ENCODE data around the gene ANAPC7.
A peak's percentile ranks its signal among the peaks of the same experiment; 100 is the strongest.
"Not testable (repeated sequence)": the region's sequence is repeated elsewhere in the genome, so short reads cannot be mapped to it uniquely, and the experiment has no call there.

Gene ANAPC7, protein sequence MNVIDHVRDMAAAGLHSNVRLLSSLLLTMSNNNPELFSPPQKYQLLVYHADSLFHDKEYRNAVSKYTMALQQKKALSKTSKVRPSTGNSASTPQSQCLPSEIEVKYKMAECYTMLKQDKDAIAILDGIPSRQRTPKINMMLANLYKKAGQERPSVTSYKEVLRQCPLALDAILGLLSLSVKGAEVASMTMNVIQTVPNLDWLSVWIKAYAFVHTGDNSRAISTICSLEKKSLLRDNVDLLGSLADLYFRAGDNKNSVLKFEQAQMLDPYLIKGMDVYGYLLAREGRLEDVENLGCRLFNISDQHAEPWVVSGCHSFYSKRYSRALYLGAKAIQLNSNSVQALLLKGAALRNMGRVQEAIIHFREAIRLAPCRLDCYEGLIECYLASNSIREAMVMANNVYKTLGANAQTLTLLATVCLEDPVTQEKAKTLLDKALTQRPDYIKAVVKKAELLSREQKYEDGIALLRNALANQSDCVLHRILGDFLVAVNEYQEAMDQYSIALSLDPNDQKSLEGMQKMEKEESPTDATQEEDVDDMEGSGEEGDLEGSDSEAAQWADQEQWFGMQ

DNA sequence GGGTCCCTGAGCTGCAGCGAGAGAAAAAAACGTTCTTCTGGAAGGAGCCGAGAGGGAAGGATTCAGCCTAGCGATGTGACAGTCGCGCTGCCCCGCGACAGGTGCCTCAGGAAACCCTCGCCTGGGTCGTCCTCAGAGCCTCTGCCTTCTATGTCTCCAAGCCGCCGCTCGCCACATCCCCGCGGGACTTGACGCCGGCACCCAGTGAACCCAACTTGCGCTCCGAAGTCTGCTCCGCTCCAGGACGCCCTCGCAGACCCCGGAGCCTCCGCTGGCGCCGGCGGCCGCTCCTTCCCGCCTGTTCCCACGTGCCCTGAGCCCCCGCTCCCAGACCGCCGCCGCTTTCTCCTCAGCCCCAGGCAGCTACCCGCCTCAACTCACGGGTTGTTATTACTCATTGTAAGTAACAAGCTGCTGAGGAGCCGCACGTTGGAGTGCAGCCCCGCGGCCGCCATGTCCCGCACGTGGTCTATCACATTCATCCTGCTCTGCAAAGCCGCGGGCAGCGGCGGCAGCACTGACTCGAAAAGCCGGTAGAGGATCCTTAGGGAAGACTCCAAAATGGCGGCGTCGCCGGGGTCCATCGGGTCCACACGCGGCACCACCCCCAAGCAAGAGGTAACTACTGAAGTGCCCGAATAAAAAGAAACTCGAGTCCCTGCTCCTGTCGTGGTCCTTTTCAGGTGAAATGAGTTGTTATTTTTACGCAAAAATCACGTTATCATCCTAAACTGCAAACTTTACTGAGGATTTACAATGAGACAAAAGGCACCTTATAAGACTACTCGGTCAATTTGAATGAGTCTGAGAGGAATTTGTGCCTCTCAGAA lies at the start of gene ANAPC7:
Gene ANAPC7, minus strand, starts transcription at position 563 of the 830 bp plus-strand sequence. Its CDS starts 81 bp downstream, at position 482.
- DNase-seq, result peak; percentile 92

GRCh38 chr12:110451263-110451662 lies 47.8 kb upstream of the ANAPC7 start:
- DNase-seq, result no peak

DNA sequence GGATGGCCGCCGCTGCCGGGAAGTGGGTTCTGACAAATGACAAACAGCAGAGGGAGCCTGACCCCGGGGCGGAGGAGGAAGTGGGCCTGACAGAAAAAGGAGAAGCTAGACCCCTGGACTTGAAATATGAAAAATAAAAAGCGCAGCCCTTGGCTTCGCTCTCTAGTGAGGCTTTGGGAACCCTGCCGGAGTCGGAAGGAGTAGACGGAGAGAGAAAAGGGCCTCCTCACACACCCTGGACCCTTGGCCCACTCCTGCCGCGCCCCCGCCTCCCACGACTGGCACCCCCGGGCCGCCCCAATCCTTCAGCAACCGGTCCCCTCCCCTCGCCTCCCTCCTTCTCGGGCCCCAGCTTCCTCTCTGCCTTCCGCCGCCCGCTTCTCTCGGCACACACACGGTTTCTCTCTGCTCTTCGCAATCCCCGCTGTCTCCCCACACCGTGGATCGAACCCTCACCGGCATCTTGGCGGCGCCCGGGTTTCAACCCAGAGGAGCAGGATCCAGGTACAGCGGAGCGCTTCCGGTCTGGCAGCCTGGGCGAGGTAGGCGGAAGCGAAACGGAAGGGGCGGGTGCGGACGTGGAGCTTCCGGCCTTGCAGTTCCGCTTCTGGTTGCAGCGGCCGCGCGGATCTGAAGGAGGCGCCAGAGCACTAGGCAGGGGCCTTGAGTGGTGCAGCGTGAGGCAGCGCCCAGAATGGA lies 46.4 kb upstream of the ANAPC7 start, which contains the start of gene ARPC3:
Gene ARPC3, minus strand, starts transcription at position 539 of the 699 bp plus-strand sequence. Its CDS starts 77 bp downstream, at position 462.
- peak; percentile 97 for DNase-seq

DNA sequence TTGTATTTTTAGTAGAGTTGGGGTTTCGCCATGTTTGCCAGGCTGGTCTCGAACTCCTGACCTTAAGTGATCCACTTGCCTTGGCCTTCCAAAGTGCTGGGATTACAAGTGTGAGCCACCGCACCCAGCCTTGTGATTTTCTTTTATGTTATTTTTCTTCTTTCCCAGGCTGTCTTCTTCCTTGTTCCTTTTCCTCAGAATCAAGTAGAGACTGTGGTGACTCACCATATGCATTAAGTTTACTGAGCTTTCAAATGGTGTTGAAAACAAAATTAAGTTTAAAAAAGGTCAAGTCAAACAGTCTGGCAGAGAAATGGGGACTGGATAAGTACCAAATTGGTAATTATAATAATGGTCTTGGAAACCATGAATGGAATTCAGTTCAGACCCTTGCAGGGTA lies 40.9 kb upstream of the ANAPC7 start:
- DNase-seq, result no peak

DNA sequence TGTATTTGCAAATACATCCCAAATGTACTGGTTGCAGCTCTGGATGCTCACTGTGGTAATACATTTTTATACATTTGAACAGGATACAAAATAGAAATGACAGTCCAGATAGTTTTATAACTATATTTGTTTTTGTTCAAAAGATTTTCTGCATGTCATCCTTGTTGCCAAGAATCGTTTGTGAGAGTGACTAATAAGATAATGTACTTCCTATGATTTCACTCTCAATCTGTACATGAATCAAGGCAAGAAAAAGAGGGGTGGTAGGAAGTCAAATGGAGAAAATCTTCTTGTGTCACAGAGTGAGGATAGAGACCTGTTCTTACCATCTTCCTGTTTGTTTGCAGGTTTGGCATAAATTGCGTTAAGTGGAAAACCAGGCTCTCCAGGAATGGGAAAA lies 32.7 kb upstream of the ANAPC7 start:
- DNase-seq, result no peak

GRCh38 chr12:110431957-110432587 lies 28.6 kb upstream of the ANAPC7 start:
- no peak for DNase-seq

DNA sequence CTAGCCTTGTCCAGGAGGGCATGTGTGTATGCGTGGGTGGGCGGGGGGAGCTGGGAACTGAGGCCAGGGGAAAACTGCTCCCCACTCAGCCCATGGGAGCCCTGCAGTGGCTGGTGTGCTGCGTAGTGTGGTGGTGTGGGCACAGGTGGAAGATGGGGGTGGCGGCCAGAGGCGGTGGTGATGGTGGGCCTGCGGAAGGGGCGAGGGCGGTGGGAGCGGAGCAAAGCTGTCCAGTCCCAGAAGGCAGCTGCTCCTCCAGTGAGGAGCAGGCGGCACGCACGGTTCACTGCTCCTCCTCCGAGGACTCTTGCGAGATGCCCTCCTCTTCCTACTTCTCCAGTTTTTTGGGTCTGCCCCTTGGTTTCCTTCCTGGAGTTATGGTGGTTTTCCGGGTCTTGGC lies 26.2 kb upstream of the ANAPC7 start:
- not testable (repeated sequence) for DNase-seq

DNA sequence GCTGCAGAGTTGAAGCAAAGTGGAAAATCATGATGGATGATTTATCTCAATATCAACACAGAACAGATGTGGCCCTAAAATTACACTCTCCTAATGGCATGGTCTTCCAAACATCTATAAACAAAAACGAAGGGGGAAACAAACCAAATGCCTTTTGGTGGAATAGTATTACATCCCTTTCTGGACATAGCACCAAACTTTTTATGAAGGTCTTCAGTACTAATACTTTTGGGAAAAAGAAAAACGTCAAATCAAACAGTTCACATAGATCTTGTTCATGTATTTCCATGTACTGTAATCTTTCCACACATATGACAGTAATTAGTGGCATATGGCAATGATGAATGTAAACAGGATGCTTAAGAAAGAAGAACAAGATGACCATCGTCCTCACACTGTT lies 22.9 kb upstream of the ANAPC7 start:
- no peak for DNase-seq

GRCh38 chr12:110424237-110424636 lies 20.7 kb upstream of the ANAPC7 start:
- DNase-seq, result no peak

GRCh38 chr12:110421701-110422100 lies 18.2 kb upstream of the ANAPC7 start:
- DNase-seq, result no peak

DNA sequence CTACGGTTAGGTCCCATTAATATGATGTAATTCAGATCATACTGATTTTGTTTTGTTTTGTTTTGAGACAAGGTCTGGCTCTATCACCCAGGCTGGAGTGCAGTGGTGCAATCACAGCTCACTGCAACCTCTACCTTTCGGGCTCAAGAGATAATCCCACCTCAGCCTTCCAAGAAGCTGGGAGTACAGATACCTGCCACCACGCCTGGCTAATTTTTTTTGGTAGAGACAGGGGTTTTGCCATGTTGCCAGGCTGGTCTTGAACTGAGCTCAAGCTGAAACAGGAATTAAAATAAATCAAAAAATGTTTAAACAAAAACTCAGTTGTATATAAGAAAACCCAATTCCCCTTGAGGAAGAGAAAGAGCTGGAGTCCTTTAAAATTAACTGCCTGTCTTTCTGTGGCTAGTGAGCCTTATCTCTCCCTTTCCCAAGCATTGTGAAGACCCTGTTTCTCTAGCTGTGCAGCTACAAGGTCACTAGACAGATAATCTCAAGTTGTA lies 17.7 kb upstream of the ANAPC7 start:
- no peak for DNase-seq

DNA sequence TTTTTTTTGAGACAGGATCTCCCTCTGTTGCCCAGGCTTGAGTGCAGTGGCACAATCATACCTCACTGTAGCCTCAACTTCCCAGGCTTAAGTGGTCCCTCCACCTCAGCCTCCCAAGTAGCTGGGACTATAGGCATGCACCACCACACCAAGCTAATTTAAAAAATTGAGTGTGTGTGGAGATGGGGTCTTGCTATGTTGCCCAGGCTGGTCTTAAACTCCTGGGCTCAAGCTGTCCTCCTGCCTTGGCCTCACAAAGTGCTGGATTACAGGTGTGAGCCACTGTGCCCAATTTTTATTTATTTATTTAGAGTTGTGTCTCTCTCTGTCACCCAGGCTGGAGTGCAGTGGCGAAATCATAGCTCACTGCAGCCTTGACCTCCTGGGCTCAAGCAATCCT lies 17.1 kb upstream of the ANAPC7 start:
- DNase-seq, result not testable (repeated sequence)

GRCh38 chr12:110417113-110417512 lies 13.6 kb upstream of the ANAPC7 start:
- DNase-seq, result not testable (repeated sequence)

- DNase-seq, result not testable (repeated sequence)
These were observed 6.6 kb upstream of the ANAPC7 start for GRCh38 chr12:110410086-110410485.

DNA sequence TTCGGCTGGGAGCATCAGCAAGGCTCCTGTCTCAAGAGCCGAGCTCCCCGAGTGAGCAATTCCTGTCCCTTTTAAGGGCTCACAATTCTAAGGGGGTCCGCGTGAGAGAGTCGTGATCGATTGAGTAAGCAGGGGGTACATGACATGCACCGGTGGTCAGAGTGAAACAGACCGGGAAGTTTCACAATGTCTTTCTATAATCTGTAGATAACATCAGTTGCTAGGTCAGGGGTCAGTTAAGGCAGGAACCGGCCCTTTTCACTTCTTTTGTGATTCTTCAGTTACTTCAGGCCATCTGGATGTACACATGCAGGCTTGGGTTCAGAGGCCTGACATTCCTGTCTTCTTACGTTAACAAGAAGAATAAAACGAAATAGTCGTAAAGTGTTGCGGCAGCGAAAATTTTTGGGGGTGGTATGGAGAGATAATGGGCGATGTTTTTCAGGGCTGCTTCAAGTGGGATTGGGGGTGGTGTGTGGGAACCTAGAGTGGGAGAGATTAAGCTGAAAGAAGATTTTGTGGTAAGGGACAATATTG lies 1.7 kb upstream of the ANAPC7 start:
- DNase-seq, result not testable (repeated sequence)

GRCh38 chr12:110403976-110404682 lies 621 bp upstream of the ANAPC7 start:
- peak; percentile 75 for DNase-seq

DNA sequence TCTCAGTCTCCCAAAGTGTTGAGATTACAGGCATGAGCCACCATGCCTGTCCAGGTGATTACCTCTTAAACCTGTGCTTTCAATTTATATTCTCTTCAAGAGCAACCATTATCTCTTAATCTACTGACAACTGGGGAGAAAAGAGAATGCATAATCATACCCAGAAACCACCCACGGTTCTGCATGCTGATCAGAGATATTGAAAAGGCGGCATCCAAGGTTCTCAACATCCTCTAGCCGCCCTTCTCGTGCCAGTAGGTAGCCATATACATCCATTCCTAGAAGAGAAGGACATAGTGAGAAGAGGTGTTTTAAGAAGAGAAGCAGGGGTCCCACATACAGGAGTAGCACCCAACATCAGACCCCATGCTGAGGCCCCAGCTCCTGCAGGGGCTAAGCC lies 20.8 kb downstream of the ANAPC7 start:
- no peak for DNase-seq

GRCh38 chr12:110379631-110380030 lies 23.9 kb downstream of the ANAPC7 start:
- DNase-seq, result no peak

DNA sequence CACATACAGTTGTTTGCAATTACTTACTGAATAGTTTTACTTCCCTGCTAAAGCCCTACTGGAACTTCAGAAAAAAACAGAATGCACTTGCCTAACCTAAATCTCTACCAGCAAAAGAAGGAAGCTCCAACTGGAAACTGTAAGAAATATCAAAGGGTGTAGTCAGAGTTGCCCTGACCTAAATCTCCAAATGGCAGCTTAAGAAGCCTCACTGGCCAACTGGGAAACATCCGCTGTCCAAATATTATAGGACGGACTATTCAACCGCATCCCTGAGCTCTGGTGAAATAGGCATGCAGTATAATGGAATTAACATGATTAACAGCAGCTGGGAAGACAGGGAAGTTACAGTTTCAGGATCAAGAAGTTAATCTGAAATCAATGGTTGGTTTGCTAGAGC lies 24.3 kb downstream of the ANAPC7 start:
- DNase-seq, result no peak

DNA sequence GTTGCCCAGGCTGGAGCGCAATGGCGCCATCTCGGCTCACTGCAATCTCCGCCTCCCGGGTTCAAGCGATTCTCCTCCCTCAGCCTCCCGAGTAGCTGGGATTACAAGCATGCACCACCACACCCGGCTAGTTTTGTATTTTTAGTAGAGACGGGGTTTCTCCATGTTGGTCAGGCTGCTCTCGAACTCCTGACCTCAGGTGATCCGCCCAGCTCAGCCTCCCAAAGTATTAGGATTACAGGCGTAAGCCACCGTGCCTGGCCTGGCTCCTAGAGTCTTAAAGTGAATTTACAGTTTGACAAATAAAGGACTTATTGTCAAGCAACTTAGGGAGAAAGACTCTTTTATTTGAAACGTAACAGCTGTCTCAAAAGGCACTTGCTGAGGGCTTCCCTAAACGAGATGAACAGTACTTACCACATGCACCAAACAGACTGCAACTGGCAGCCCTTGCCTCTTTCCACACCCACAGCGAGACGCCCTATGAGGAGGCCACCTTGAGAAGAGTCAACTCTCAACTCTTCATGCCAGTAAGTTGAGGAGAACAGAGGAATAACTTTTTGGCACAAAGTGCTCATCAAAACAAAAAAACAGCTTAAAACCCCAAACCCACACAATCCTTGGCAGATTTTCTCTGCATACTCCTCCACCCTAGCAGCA lies 25.2 kb downstream of the ANAPC7 start:
- DNase-seq, result not testable (repeated sequence)
